ENCODE measurements around the gene USP40.

The USP40 gene

DNA sequence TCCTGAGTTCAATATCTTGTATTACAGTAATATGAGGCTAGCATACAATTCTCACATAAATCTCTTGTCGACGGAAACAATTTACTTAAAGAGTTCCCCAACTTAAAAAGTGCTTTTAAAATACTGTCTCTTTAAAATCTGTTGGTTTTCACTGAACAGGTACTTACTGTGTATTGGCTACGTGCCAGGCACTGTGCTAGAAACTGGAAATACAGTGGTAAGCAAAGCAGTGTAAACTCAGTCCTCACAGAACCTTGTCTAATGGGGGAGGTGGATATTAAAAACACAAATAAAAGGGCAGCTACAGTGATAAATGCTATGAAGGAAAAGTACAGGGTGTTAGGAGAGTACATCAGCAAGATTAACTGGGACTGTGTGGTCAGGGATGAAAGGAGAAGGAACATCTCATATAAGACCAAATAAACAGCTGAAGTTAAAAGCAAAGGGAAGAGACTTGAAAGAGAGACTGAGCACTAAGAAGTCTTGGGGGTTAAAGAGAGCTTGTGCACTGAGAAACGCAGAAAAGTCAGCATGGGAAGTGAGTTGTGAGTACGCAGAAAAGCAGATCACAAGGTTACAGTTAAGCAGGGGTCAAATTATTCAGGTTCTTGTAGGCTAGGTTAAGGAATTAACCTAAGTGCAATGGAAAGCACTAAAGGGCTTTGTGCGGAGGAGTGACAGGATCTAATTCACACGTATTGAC lies 52.5 kb downstream of the USP40 start:
- Histone ChIP-seq H2BK5ac (ENCODE audit: low read length) (no peak overlapping the region), H3K36me3 (replicated peaks in 1 of 2; ENCODE audit: control insufficient read depth in 2 of 2, insufficient read depth in 2 of 2, low read length in 2 of 2) (peaks cover 0 to 10% of the 10 kb centered on the region in 2 donors), H3K4ac (ENCODE audit: low read length) (no peak overlapping the region), H3K9ac (ENCODE audit: low read depth, low read length, poor library complexity) (no peak overlapping the region), H3K4me2 (ENCODE audit: insufficient read depth, low read length, poor library complexity, severe bottlenecking) (no peak overlapping the region), H2BK120ac (ENCODE audit: low read depth, low read length) (no peak overlapping the region), H4K8ac (ENCODE audit: low read depth, low read length) (no peak overlapping the region), H2AFZ (ENCODE audit: low read length) (no peak overlapping the region), H3K9me3 (replicated peaks in 1 of 2; ENCODE audit: control insufficient read depth in 2 of 2, insufficient read depth in 1 of 2, low read depth in 1 of 2, low read length in 2 of 2) (peaks cover 2 to 5% of the 10 kb centered on the region in 2 donors), H3K79me1 (ENCODE audit: low read depth, low read length) (no peaks in the 10 kb centered on the region), H4K91ac (ENCODE audit: low read depth, low read length, poor library complexity) (no peak overlapping the region), H3K23ac (ENCODE audit: low read depth, low read length, poor library complexity) (no peak overlapping the region), H3K4me3 (ENCODE audit: low read length in 2 of 2) (no peak overlapping the region), H2BK12ac (ENCODE audit: low read length) (no peak overlapping the region), H2AK5ac (ENCODE audit: low read depth, low read length) (no peak overlapping the region), H3K27me3 (ENCODE audit: control insufficient read depth in 3 of 3, insufficient read depth in 3 of 3, low read depth in 1 of 3, low read length in 3 of 3) (no peaks in the 10 kb centered on the region), H2BK15ac (ENCODE audit: low read length) (no peak overlapping the region), H3K18ac (ENCODE audit: low read length) (no peak overlapping the region), H3K27ac (replicated peaks; ENCODE audit: low read length) (no peak overlapping the region), H3K4me1 (ENCODE audit: control insufficient read depth in 2 of 2, insufficient read depth in 1 of 2, low read depth in 1 of 2, low read length in 2 of 2) (no peaks in the 10 kb centered on the region), H3K14ac (ENCODE audit: low read length) (no peak overlapping the region)
- no CpG with 5 or more reads among the region's 7 CpGs for WGBS, 2 donors (ENCODE audit: extremely low coverage in 2 of 2, insufficient read length in 2 of 2, insufficient replicate concordance in 1 of 2)
- no peak for DNase-seq (ENCODE audit: low spot score)

DNA sequence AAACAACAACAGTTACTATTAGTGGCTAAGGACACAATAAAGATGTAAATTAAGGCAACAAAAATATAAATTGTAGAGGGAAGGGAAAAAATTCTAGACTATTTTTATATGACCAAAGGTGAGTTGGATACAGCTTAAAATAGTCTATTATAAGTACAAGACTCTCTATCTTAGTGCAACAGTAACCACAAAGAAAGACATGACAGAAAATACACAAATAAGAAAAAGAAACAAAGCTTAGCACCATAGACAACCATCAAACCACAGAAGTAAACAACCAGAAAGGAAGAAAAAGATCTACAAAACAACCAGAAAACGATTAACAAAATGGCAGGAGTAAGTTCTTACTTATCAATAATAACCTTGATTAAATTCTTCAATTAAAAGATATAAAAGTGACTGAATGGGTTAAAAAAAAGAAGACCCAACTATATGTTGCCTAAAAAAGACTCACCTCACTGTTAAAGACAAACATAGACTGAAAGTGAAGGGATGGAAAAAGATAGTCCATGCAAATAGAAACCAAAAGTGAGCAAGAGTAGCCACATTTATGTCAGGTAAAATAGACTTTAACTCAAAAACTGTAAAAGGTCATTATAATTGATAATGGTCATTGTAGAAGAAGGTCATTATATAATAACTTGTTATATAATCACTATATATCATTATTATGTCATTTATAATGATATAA lies 62.5 kb downstream of the USP40 start:
- Histone ChIP-seq H2AK5ac (ENCODE audit: low read depth, low read length) (no peak overlapping the region), H3K36me3 (replicated peaks in 1 of 2; ENCODE audit: control insufficient read depth in 2 of 2, insufficient read depth in 2 of 2, low read length in 2 of 2) (peaks cover 3 to 12% of the 10 kb centered on the region in 2 donors), H3K4me1 (ENCODE audit: control insufficient read depth in 2 of 2, insufficient read depth in 1 of 2, low read depth in 1 of 2, low read length in 2 of 2) (no peaks in the 10 kb centered on the region), H3K4ac (ENCODE audit: low read length) (no peak overlapping the region), H3K9ac (ENCODE audit: low read depth, low read length, poor library complexity) (no peak overlapping the region), H3K4me2 (ENCODE audit: insufficient read depth, low read length, poor library complexity, severe bottlenecking) (no peak overlapping the region), H2BK120ac (ENCODE audit: low read depth, low read length) (no peak overlapping the region), H2AFZ (ENCODE audit: low read length) (no peak overlapping the region), H2BK5ac (ENCODE audit: low read length) (no peak overlapping the region), H3K27me3 (ENCODE audit: control insufficient read depth in 3 of 3, insufficient read depth in 3 of 3, low read depth in 1 of 3, low read length in 3 of 3) (no peaks in the 10 kb centered on the region), H3K14ac (ENCODE audit: low read length) (no peak overlapping the region), H3K18ac (ENCODE audit: low read length) (no peak overlapping the region), H3K23ac (ENCODE audit: low read depth, low read length, poor library complexity) (no peak overlapping the region), H4K8ac (ENCODE audit: low read depth, low read length) (no peak overlapping the region), H2BK12ac (ENCODE audit: low read length) (no peak overlapping the region), H4K91ac (ENCODE audit: low read depth, low read length, poor library complexity) (no peak overlapping the region), H3K27ac (replicated peaks; ENCODE audit: low read length) (no peak overlapping the region), H3K9me3 (replicated peaks in 1 of 2; ENCODE audit: control insufficient read depth in 2 of 2, insufficient read depth in 1 of 2, low read depth in 1 of 2, low read length in 2 of 2) (peaks cover 6 to 26% of the 10 kb centered on the region in 2 donors), H3K79me1 (ENCODE audit: low read depth, low read length) (no peaks in the 10 kb centered on the region), H3K4me3 (ENCODE audit: low read length in 2 of 2) (no peak overlapping the region), H2BK15ac (ENCODE audit: low read length) (no peak overlapping the region)
- WGBS, 2 donors (ENCODE audit: extremely low coverage in 2 of 2, insufficient read length in 2 of 2, insufficient replicate concordance in 1 of 2): no CpG with 5 or more reads among the region's 1 CpG
- DNase-seq (ENCODE audit: low spot score): no peak

DNA sequence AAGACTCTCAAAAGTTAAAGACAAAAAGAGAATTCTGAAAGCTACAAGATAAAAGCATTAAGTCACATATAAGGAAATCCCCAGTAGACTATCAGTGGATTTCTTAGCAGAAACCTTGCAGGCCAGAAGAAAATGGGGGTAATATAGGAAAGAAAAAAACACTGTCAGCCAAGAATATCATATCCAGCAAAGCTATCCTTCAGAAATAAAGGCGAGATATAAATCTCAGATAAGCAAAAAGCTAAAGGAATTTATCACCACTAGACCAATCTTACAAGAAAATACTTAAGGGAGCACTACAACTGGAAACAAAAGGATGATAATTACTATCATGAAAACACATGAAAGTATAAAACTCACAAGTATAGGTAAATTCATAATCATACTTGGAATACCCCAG lies 63.1 kb downstream of the USP40 start:
- Histone ChIP-seq H3K4me3 (ENCODE audit: low read length in 2 of 2) (no peak overlapping the region), H2BK15ac (ENCODE audit: low read length) (no peak overlapping the region), H4K91ac (ENCODE audit: low read depth, low read length, poor library complexity) (no peak overlapping the region), H2BK5ac (ENCODE audit: low read length) (no peak overlapping the region), H3K9ac (ENCODE audit: low read depth, low read length, poor library complexity) (no peak overlapping the region), H3K27me3 (ENCODE audit: control insufficient read depth in 3 of 3, insufficient read depth in 3 of 3, low read depth in 1 of 3, low read length in 3 of 3) (no peaks in the 10 kb centered on the region), H2BK120ac (ENCODE audit: low read depth, low read length) (no peak overlapping the region), H3K4ac (ENCODE audit: low read length) (no peak overlapping the region), H3K27ac (replicated peaks; ENCODE audit: low read length) (no peak overlapping the region), H3K4me2 (ENCODE audit: insufficient read depth, low read length, poor library complexity, severe bottlenecking) (no peak overlapping the region), H4K8ac (ENCODE audit: low read depth, low read length) (no peak overlapping the region), H2BK12ac (ENCODE audit: low read length) (no peak overlapping the region), H3K18ac (ENCODE audit: low read length) (no peak overlapping the region), H3K14ac (ENCODE audit: low read length) (no peak overlapping the region), H3K4me1 (ENCODE audit: control insufficient read depth in 2 of 2, insufficient read depth in 1 of 2, low read depth in 1 of 2, low read length in 2 of 2) (no peaks in the 10 kb centered on the region), H3K23ac (ENCODE audit: low read depth, low read length, poor library complexity) (no peak overlapping the region), H3K79me1 (ENCODE audit: low read depth, low read length) (no peaks in the 10 kb centered on the region), H2AFZ (ENCODE audit: low read length) (no peak overlapping the region), H3K9me3 (replicated peaks in 1 of 2; ENCODE audit: control insufficient read depth in 2 of 2, insufficient read depth in 1 of 2, low read depth in 1 of 2, low read length in 2 of 2) (peaks cover 6 to 26% of the 10 kb centered on the region in 2 donors), H2AK5ac (ENCODE audit: low read depth, low read length) (no peak overlapping the region), H3K36me3 (replicated peaks in 1 of 2; ENCODE audit: control insufficient read depth in 2 of 2, insufficient read depth in 2 of 2, low read length in 2 of 2) (peaks cover 3 to 11% of the 10 kb centered on the region in 2 donors)
- no peak for DNase-seq (ENCODE audit: low spot score)
- no CpG with 5 or more reads among the region's 1 CpG for WGBS, 2 donors (ENCODE audit: extremely low coverage in 2 of 2, insufficient read length in 2 of 2, insufficient replicate concordance in 1 of 2)

DNA sequence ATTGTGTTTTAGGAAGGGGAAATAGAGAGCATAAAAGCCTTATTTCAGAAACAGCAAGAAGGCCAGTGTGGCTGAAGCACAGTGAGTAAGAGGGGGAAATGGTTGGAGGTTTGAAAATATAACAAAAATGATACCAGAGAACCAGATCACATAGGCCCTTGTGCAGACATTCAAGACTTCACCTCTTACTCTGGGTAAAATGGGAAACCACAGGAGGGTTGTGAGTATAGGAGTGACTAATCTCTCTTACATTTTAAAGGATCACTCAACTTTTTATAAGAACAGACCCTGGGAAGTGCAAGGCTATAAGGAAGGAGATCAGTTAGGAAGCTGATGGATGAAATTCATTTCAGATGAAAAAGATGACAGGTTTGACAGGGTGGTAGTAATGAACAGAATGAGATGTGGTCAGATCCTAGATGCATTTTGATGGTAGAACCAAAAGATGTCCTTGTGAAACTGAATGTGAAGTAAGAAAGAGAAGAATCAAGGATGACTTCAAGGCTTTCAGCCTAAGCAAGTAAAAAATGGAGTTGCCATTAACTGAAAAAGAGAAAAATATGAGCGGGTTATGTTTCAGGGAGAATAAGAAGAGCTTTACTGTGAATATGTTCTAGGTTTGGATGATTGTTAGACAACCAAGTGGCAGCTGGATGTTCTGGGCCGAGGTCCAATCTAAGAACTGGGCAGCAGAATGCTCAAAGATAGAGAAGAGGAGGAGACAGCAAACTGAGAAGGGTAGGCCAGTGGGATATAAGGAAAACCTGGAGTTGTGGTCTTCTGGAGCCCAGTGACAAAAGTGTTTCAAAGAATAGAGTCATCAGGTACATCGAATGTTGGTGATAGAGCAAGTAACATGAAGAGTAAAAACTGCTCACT lies 65.1 kb downstream of the USP40 start:
- no peak for DNase-seq (ENCODE audit: low spot score)
- no peaks in the 10 kb centered on the region for H3K79me1 ChIP-seq (ENCODE audit: low read depth, low read length)
- H3K4ac ChIP-seq (ENCODE audit: low read length): no peak overlapping the region
- no peaks in the 10 kb centered on the region for H3K27me3 ChIP-seq (ENCODE audit: control insufficient read depth in 3 of 3, insufficient read depth in 3 of 3, low read depth in 1 of 3, low read length in 3 of 3)
- H3K36me3 ChIP-seq (replicated peaks in 1 of 2; ENCODE audit: control insufficient read depth in 2 of 2, insufficient read depth in 2 of 2, low read length in 2 of 2): peaks cover 3 to 26% of the 10 kb centered on the region in 2 donors
- H2AK5ac ChIP-seq (ENCODE audit: low read depth, low read length): no peak overlapping the region
- H4K91ac ChIP-seq (ENCODE audit: low read depth, low read length, poor library complexity): no peak overlapping the region
- H3K9ac ChIP-seq (ENCODE audit: low read depth, low read length, poor library complexity): no peak overlapping the region
- H2BK5ac ChIP-seq (ENCODE audit: low read length): no peak overlapping the region
- no peak overlapping the region for H3K27ac ChIP-seq (replicated peaks; ENCODE audit: low read length)
- H2AFZ ChIP-seq (ENCODE audit: low read length): no peak overlapping the region
- H3K14ac ChIP-seq (ENCODE audit: low read length): no peak overlapping the region
- no CpG with 5 or more reads among the region's 3 CpGs for WGBS, 2 donors (ENCODE audit: extremely low coverage in 2 of 2, insufficient read length in 2 of 2, insufficient replicate concordance in 1 of 2)
- H4K8ac ChIP-seq (ENCODE audit: low read depth, low read length): no peak overlapping the region
- no peak overlapping the region for H3K4me3 ChIP-seq (ENCODE audit: low read length in 2 of 2)
- no peak overlapping the region for H2BK15ac ChIP-seq (ENCODE audit: low read length)
- H3K4me2 ChIP-seq (ENCODE audit: insufficient read depth, low read length, poor library complexity, severe bottlenecking): no peak overlapping the region
- no peaks in the 10 kb centered on the region for H3K4me1 ChIP-seq (ENCODE audit: control insufficient read depth in 2 of 2, insufficient read depth in 1 of 2, low read depth in 1 of 2, low read length in 2 of 2)
- H2BK120ac ChIP-seq (ENCODE audit: low read depth, low read length): no peak overlapping the region
- no peak overlapping the region for H3K23ac ChIP-seq (ENCODE audit: low read depth, low read length, poor library complexity)
- peaks cover 6 to 26% of the 10 kb centered on the region in 2 donors for H3K9me3 ChIP-seq (replicated peaks in 1 of 2; ENCODE audit: control insufficient read depth in 2 of 2, insufficient read depth in 1 of 2, low read depth in 1 of 2, low read length in 2 of 2)
- no peak overlapping the region for H3K18ac ChIP-seq (ENCODE audit: low read length)
- no peak overlapping the region for H2BK12ac ChIP-seq (ENCODE audit: low read length)

Data from neuronal stem cell (in vitro differentiated cells).